GM12878 (cell line): Measurements from ENCODE around the gene KRT12. TPM values are rescaled to one million over a fixed set of nuclear protein-coding genes. Genes with fewer than 3 reads are reported as not detected.

Source experiments
- polyA plus RNA-seq, 11 experiments: library from polyadenylated mRNA; depleted of rRNA in 4 of 11; unstranded in 6 of 11; stranded (reverse) in 5 of 11; fragments of >200 nt; fragmentation: Nextera tagmentation in 4 of 11; fragmentation: Illumina TruSeq in 1 of 11; extraction: Ambion mirVana in 4 of 11; extraction: Trizol in 1 of 11; gene quantifications; 1 replicate in 1 of 11; 2 replicates in 10 of 11; pipeline versions ENCODE4 v1.2.1 to v1.2.3, GENCODE V29; 2011 to 2016; ENCODE audit warnings: inconsistent platforms in 2 of 11, missing spikeins in 2 of 11, low read depth in 1 of 11
- total RNA-seq, 4 experiments: library from RNA; depleted of rRNA in 3 of 4; stranded (reverse); fragments of >200 nt in 3 of 4; fragmentation: Illumina TruSeq in 1 of 4; extraction: Trizol in 1 of 4; gene quantifications; 2 replicates each; pipeline versions ENCODE4 v1.2.1 to v1.2.3, GENCODE V29; 2013 to 2021
- TF ChIP-seq, protein P1 (sequence below): IDR thresholded peaks from 2 replicates; pipeline ENCODE4 v1.6.1; 2011; ENCODE audit warnings: borderline replicate concordance, low read depth, mild to moderate bottlenecking, moderate library complexity, mixed read lengths, low read length; ENCODE audit not compliant: insufficient read depth; ENCODE audit errors: extremely low read length
- TF ChIP-seq, protein P2 (sequence below): fragments of 450-650 bp; formaldehyde crosslinking; IDR thresholded peaks from 2 replicates; pipeline ENCODE4 v1.4.0; 2020; ENCODE audit warnings: mild to moderate bottlenecking, moderate library complexity
- TF ChIP-seq, protein P3 (sequence below): fragments of 450-650 bp; IDR thresholded peaks from 2 replicates; pipeline ENCODE4 v1.6.1; 2017; ENCODE audit warnings: mild to moderate bottlenecking, moderate library complexity

Gene KRT12
- total and polyA plus RNA-seq, 10 of the 15 experiments (the other 5 are each of a cell fraction or from before 2014, with no cell fraction given), result not detected

DNA sequence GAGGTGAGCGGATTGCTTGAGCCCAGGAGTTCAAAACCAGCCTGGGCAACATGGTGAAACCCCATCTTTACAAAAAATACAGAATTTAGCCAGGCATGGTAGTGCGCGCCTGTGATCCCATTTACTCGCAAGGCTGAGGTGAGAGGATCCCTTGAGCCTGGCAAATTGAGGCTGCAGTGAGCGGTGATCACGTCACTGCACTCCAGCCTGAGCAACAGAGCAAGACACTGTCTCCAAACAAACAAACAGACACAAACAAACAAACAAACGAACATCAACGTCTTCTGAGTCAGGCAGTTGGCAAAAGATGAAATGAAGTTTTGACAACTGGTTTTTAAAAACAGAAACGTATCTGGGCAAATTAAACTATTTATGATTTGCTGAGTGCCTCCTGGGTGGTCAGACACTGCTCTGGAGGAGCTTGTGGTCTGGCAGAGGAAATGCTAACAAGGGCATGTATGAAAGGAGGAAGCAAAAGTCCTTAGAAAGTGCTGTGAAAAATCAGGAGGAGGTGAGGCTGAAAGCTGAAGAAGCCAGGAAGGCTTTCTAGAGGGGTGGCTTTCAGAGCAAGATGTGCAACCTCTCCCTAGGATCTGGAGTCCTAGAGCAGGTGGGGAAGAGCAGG lies 28.2 kb upstream of the KRT12 start (continued):
- TF ChIP-seq, protein P1, sequence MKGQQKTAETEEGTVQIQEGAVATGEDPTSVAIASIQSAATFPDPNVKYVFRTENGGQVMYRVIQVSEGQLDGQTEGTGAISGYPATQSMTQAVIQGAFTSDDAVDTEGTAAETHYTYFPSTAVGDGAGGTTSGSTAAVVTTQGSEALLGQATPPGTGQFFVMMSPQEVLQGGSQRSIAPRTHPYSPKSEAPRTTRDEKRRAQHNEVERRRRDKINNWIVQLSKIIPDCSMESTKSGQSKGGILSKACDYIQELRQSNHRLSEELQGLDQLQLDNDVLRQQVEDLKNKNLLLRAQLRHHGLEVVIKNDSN, result no peak
- TF ChIP-seq, protein P2, sequence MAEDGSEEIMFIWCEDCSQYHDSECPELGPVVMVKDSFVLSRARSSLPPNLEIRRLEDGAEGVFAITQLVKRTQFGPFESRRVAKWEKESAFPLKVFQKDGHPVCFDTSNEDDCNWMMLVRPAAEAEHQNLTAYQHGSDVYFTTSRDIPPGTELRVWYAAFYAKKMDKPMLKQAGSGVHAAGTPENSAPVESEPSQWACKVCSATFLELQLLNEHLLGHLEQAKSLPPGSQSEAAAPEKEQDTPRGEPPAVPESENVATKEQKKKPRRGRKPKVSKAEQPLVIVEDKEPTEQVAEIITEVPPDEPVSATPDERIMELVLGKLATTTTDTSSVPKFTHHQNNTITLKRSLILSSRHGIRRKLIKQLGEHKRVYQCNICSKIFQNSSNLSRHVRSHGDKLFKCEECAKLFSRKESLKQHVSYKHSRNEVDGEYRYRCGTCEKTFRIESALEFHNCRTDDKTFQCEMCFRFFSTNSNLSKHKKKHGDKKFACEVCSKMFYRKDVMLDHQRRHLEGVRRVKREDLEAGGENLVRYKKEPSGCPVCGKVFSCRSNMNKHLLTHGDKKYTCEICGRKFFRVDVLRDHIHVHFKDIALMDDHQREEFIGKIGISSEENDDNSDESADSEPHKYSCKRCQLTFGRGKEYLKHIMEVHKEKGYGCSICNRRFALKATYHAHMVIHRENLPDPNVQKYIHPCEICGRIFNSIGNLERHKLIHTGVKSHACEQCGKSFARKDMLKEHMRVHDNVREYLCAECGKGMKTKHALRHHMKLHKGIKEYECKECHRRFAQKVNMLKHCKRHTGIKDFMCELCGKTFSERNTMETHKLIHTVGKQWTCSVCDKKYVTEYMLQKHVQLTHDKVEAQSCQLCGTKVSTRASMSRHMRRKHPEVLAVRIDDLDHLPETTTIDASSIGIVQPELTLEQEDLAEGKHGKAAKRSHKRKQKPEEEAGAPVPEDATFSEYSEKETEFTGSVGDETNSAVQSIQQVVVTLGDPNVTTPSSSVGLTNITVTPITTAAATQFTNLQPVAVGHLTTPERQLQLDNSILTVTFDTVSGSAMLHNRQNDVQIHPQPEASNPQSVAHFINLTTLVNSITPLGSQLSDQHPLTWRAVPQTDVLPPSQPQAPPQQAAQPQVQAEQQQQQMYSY (CRISPR knock-in tag), result no peak
- TF ChIP-seq, protein P3, sequence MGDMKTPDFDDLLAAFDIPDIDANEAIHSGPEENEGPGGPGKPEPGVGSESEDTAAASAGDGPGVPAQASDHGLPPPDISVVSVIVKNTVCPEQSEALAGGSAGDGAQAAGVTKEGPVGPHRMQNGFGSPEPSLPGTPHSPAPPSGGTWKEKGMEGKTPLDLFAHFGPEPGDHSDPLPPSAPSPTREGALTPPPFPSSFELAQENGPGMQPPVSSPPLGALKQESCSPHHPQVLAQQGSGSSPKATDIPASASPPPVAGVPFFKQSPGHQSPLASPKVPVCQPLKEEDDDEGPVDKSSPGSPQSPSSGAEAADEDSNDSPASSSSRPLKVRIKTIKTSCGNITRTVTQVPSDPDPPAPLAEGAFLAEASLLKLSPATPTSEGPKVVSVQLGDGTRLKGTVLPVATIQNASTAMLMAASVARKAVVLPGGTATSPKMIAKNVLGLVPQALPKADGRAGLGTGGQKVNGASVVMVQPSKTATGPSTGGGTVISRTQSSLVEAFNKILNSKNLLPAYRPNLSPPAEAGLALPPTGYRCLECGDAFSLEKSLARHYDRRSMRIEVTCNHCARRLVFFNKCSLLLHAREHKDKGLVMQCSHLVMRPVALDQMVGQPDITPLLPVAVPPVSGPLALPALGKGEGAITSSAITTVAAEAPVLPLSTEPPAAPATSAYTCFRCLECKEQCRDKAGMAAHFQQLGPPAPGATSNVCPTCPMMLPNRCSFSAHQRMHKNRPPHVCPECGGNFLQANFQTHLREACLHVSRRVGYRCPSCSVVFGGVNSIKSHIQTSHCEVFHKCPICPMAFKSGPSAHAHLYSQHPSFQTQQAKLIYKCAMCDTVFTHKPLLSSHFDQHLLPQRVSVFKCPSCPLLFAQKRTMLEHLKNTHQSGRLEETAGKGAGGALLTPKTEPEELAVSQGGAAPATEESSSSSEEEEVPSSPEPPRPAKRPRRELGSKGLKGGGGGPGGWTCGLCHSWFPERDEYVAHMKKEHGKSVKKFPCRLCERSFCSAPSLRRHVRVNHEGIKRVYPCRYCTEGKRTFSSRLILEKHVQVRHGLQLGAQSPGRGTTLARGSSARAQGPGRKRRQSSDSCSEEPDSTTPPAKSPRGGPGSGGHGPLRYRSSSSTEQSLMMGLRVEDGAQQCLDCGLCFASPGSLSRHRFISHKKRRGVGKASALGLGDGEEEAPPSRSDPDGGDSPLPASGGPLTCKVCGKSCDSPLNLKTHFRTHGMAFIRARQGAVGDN, result no peak
